A549 treated with GW870086 at 1 μM for 4 hours (cell line): Measurements from ENCODE around the gene RAB37. TPM values are rescaled to one million over a fixed set of nuclear protein-coding genes. Genes with fewer than 3 reads are reported as not detected.

ENCODE experiments used
- total RNA-seq: library from RNA; stranded (reverse); fragments of 200-300 nt; extraction: Qiagen RNA extraction; gene quantifications from 5 replicates; pipeline ENCODE4 v1.2.3, GENCODE V29; 2022; ENCODE audit warnings: low read depth

RAB37 gene, protein sequence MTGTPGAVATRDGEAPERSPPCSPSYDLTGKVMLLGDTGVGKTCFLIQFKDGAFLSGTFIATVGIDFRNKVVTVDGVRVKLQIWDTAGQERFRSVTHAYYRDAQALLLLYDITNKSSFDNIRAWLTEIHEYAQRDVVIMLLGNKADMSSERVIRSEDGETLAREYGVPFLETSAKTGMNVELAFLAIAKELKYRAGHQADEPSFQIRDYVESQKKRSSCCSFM
- 1.1 to 1.4 TPM (median 1.3 TPM) in 5 replicates for total RNA-seq

DNA sequence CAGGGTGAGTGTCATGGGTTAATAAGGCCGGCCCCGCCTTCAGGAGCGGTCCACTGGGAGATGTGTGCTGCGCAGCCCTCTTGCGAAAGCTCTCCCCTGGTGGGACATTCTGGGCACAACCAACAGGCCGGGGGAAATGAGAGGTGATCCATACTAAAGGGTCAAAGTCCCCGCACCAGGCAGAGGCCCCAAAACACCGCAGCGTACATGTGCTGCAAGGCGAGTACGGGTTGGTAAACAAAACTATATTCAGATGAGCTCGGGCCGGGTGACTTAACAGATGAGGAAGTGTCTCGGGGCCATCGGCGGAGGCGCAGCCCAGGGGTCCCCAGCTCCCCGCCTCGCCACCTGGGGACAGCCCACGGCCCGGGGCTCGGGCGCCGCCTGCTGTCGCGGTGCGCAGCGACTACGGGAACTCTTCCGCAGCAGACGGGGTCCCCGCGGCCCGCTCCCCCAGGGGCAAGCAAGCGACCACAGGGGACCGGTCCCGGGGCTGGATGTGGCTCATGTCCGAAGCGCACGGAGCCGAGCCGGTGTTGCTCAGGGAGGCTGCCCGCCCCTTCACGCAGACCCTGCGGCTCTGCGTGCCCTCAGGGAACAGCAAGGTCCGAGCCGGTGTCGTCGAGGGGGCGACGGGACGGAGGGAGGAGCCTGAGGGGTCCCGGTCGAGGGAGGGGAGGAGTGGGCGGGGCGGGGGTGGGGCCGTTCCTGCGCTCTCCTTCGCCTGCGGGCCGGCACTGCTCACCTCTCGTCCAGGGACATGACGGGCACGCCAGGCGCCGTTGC is at the start of gene RAB37:
Gene RAB37 (plus strand): TSS at position 744 of the 786 bp plus-strand sequence. CDS start 17 bp downstream, at position 761.

DNA sequence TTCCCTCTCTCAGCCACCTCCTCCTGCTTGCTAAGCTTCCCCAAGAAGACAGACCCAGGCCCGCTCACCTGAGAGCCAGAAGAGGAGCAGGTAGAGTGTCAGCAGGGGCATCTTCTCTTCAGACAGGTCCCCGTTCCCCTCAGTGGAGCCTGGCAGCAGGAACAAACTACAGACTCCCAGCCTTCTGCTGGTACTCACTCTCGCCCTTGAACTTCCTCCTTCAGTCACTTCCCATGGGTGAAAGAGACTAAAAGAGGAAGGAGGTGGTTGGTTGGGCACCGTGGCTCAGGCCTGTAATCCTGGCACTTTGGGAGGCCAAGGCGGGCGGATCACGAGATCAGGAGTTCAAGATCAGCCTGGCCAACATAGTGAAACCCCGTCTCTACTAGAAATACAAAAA is 24.3 kb upstream of the RAB37 start, which contains the start of gene CD300LF:
Gene CD300LF (minus strand): TSS at position 168 of the 400 bp plus-strand sequence. CDS start 57 bp downstream, at position 111.

GRCh38 chr17:74748529-74749278 is 11.6 kb downstream of the RAB37 start, which contains the start of gene NHERF1:
Gene NHERF1 (plus strand): TSS chr17:74748628. CDS start chr17:74748847, 219 bp downstream.

GRCh38 chr17:74776044-74776962 is 39.2 kb downstream of the RAB37 start, which contains the start of gene NAT9:
Gene NAT9 (minus strand): TSS chr17:74776345. CDS start chr17:74775698, 647 bp downstream.

Other genes with a start within 250 kb of the RAB37 start
- 0.05 to 0.17 TPM (median 0.10 TPM) in 4 of 5 replicates, not detected in the other for gene CD300LB, start 205.8 kb upstream of the RAB37 start, total RNA-seq
- gene CD300C, start 191.1 kb upstream of the RAB37 start, total RNA-seq, result 0.18 to 0.35 TPM (median 0.22 TPM) in 5 replicates
- gene CD300H, start 169.7 kb upstream of the RAB37 start, total RNA-seq, result 0.29 to 1.9 TPM (median 0.50 TPM) in 5 replicates
- not detected in 5 replicates for gene CD300LD, start 145.0 kb upstream of the RAB37 start, total RNA-seq
- not detected in 5 replicates for gene CD300E, start 113.5 kb upstream of the RAB37 start, total RNA-seq
- gene CD300LF, start 24.3 kb upstream of the RAB37 start, total RNA-seq, result not detected in 5 replicates
- 34.8 to 45.4 TPM (median 44.6 TPM) in 5 replicates for gene NHERF1, start 11.4 kb downstream of the RAB37 start, total RNA-seq
- gene NAT9, start 39.1 kb downstream of the RAB37 start, total RNA-seq, result 46.7 to 62.2 TPM (median 56.4 TPM) in 5 replicates
- 0.14 to 0.37 TPM (median 0.22 TPM) in 5 replicates for gene GRIN2C, start 122.6 kb downstream of the RAB37 start, total RNA-seq
- gene FDXR, start 135.7 kb downstream of the RAB37 start, total RNA-seq, result 48.1 to 67.0 TPM (median 61.8 TPM) in 5 replicates
- gene FADS6, start 156.4 kb downstream of the RAB37 start, total RNA-seq, result 0.09 TPM in 1 of 5 replicates, not detected in the others
- gene USH1G, start 186.0 kb downstream of the RAB37 start, total RNA-seq, result 0.07 to 0.12 TPM (median 0.11 TPM) in 5 replicates
- 0.13 TPM in 1 of 5 replicates, not detected in the others for gene OTOP2, start 187.0 kb downstream of the RAB37 start, total RNA-seq
- not detected in 5 replicates for gene OTOP3, start 198.6 kb downstream of the RAB37 start, total RNA-seq
- gene HID1, start 235.5 kb downstream of the RAB37 start, total RNA-seq, result 13.8 to 19.2 TPM (median 17.5 TPM) in 5 replicates